ENCODE data around the gene GMPPA.
A peak's percentile ranks its signal among the peaks of the same experiment; 100 is the strongest.

GMPPA gene

GRCh38 chr2:219522111-219523030 is 23.7 kb downstream of the GMPPA start:
- no peak for DNase-seq

- DNase-seq = no peak
Observed at GRCh38 chr2:219523031-219523671, 24.5 kb downstream of the GMPPA start.

GRCh38 chr2:219524817-219525216 is 26.1 kb downstream of the GMPPA start:
- no peak for DNase-seq

GRCh38 chr2:219525533-219526232 is 27.0 kb downstream of the GMPPA start:
- DNase-seq = no peak

- DNase-seq = no peak
Observed at GRCh38 chr2:219526320-219527075, 27.8 kb downstream of the GMPPA start.

- DNase-seq = no peak
Observed at GRCh38 chr2:219527076-219527394, 28.3 kb downstream of the GMPPA start.

GRCh38 chr2:219527472-219527871 is 28.8 kb downstream of the GMPPA start:
- DNase-seq = no peak

GRCh38 chr2:219530048-219530963 is 31.6 kb downstream of the GMPPA start:
- peak; percentile 90 for DNase-seq

GRCh38 chr2:219531639-219532377 is 33.1 kb downstream of the GMPPA start:
- no peak for DNase-seq

- DNase-seq = no peak
Observed at GRCh38 chr2:219532378-219532649, 33.6 kb downstream of the GMPPA start.

- no peak for DNase-seq
Observed at GRCh38 chr2:219533930-219534661, 35.4 kb downstream of the GMPPA start.

- DNase-seq = no peak
Observed at GRCh38 chr2:219536425-219536824, 37.7 kb downstream of the GMPPA start.

GRCh38 chr2:219536967-219537366 is 38.3 kb downstream of the GMPPA start:
- DNase-seq = no peak

- DNase-seq = no peak
Observed at GRCh38 chr2:219537657-219538488, 39.2 kb downstream of the GMPPA start.

GRCh38 chr2:219538504-219538951 is 39.8 kb downstream of the GMPPA start:
- no peak for DNase-seq

GRCh38 chr2:219538956-219539788 is 40.5 kb downstream of the GMPPA start:
- DNase-seq = no peak

- DNase-seq = no peak
Observed at GRCh38 chr2:219539926-219540678, 41.4 kb downstream of the GMPPA start.
